HG02938 (cell line): ENCODE data around the gene DGKI.
"Not testable (repeated sequence)": the region's sequence is repeated elsewhere in the genome, so short reads cannot be mapped to it uniquely, and the experiment has no call there.

ENCODE experiments used
- ATAC-seq: cut with Tn5 transposase; IDR thresholded peaks from one replicate; pipeline ENCODE4 v1.9.1; 2021; ENCODE audit warnings: mild to moderate bottlenecking, moderate library complexity; ENCODE audit not compliant: unreplicated experiment

DGKI gene

DNA sequence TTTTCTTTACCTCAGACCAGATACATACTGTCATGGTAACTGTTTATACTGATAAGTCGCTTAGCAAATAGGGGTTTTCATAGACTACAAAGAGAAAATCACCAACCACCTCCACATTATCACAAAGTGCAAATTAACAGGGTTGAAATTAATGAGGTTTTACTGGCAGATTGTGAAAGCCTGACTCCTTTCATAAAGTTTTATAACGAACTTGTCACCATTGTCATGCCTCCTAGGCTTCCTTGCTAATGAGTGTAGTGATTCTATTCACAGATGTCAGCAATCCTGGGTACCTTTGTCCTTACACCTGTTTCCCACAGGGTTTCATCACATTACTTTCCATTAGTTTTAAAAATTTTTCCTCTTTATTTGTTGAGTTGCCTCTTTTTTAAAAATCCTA lies 361.0 kb downstream of the DGKI start:
- ATAC-seq: no peak

DNA sequence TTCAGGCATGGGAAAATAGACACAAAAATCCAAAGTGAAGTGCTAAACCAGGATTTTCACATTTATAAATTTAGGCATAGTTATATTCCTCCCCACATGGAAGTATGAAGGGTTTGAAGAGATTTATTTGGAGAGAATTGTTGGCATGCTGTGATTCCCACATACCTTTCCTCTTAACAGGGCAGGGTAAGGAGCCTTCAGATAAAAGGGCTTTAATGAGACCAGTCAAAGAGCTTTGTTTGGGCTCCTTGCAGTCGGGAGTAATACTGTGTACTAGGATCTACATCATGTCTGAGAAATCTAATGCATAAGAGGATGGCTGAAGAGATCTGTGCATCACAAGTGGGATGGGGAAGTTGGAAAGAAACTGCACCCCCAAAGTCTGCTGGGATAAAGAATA lies 362.4 kb downstream of the DGKI start:
- no peak for ATAC-seq

DNA sequence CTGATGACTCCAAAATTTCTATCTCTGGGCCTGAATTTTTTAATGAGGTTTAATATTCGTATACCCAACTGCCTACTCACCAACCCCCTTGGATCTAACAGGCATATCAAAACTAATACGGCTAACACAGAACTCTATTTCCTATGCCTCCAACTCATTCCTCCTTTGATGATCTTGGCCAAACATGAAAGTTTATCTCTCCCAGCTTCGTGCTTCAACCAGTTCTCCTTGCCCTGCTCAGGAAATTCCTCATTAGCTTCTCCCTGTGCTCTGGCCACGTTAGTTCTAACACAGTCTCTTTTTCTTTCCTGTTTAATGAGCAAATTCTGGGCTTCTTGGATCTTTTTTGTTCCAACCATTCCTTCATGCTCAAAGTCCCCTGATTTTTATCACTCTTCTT lies 364.3 kb downstream of the DGKI start:
- no peak for ATAC-seq

GRCh38 chr7:137480824-137481365 lies 365.9 kb downstream of the DGKI start:
- no peak for ATAC-seq

DNA sequence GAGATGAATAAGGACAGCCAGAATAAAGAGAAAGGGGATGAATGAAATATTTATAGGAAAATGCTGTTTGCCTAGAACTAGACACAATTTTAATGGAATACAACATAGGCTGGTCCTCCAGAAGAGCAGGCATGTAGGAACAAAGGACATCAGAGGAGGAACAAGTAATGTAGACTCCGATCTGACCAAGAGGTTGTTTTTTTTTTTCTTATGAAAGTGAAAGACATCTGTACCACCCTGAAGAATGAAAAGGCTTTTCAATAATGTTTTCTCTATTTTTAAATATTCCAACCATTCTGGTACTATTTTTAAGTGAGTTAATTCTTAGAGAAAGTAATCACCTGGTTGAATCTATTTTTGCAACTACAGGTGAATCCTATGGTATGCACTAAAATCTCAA lies 366.4 kb downstream of the DGKI start:
- ATAC-seq: no peak

DNA sequence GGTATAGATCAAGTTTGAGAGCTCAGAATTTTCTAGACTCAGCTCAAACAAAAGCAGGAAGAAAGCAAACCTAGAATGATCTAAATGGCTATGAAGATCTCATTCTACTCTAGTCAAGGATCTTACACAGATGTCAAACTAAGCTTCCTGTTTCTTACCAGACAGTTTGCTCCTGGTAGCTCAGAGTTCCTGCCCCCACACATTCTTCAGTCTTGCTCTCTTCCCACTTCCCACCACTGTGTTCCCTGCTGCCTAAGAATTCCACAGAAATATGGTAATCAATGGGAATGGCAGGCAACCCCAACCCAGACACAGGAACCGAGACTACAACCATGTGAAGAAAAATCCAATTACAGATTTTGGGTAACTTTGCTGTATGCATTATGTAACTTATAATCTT lies 369.8 kb downstream of the DGKI start:
- ATAC-seq: no peak

- ATAC-seq: no peak
Measured at GRCh38 chr7:137475966-137476365, 370.8 kb downstream of the DGKI start.

DNA sequence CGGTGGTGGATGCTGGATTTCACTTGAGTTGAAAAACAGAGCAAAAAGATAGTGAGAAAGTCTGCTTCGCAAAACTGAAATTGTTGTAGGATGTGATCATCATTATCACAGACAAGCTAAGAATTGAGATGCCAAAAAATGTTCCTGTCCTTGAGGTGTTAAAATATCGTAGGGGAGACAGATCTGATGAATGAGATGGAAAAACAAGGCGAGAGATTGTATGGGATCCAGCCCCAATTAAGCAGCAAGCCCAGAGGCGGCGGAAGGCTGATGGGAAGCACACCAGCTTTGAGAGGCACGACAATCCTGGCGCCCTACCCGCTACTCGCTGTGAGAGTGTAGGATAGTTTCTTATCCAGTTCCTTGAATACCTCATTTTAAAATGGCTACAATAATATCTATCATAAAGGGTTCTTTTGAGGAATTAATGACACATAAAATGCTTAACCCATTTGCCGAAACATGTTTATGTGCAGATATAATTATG lies 372.2 kb downstream of the DGKI start:
- ATAC-seq: no peak

GRCh38 chr7:137471128-137471527 lies 375.6 kb downstream of the DGKI start:
- no peak for ATAC-seq

DNA sequence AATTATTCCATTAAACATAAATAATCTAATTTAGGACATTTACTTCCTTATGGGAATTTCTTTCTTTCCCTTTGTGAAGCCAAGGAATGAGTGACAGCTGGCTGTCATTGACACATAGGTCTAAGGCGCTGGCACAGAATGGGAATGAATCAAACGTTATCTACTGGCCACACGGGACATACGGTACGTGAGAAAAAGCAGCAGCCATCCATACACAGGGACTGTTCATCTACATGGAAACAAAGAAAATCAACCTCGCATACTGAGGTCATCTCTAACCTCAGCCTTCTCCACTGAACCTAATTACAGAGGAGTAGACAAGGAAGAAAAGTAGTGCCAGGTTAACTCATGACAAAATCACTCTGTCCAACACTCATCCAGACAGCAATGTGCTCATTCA lies 376.9 kb downstream of the DGKI start:
- no peak for ATAC-seq

DNA sequence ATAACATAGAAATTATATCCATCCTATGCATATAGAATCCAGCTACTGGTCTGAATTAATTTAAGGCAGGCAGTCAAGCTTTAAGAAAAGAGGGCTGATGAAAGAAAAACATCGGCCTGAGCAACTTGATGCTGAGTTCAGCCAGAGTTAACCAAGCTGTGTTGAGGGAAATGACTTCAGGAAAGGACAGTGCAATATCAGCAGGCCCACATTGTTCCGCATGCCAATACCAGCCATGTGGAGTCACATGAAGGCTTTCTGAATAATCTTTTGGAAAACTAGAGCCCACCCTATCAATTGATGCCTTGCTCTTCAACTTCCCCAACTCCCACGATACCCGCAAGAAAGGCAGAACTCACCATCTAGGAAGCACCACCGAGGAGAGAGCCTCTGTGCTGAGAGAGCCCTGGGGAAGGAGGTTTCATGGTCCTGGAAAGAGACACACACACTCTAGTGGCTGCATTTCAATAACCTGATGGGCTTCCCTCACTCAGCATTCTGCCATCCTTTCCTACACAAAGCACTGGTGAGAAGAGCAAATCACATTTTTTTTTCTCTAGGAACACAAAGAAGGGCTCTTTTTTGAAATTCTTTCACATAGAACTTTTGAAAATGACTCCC lies 377.5 kb downstream of the DGKI start:
- ATAC-seq: no peak

DNA sequence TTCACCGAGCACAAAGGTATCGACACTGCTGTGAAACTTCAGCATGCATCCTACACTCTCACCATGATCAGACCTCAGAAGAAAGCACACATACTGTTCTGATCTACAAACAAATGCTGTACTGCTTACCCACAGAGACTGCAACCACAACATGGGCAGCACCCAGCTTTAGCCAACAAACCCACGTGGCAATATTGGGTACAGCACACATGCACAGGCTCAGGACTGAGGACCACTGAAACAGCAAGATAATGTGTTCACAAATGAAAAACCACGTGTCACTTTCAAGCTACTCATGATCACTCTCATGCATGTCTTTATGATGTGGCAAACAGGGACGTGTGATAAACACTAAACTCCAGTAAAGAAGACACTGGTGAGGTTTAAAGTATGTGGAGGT lies 383.9 kb downstream of the DGKI start:
- ATAC-seq: no peak

DNA sequence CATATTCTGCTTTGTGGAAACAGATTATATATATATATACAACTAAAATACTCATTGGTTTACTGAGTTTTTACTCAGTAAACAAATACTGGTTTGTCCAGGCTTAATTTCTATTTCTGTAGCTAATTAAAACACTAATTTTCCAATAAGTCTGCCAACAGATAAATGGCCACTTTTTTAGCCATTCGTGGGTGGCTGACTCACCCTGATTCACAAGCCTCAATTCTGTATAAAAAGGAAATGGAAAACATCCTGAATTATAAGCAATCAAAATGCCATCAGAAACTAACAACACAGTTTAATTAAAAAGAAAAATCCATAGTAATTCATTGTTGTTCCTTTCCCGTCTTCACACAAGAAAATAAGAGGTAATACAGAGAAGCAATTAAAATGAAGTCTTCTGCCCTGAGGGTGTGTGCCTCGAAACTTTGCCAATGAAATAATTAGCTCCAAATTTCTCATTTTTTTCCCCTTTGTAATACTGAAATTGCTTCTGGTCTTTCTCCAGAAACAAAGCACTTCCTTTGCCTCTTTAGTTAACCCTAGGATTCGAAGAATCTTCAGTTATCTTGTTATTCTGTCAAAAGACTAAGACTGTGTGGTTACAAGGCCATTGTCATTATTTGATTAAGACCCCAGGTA lies 384.6 kb downstream of the DGKI start:
- no peak for ATAC-seq

DNA sequence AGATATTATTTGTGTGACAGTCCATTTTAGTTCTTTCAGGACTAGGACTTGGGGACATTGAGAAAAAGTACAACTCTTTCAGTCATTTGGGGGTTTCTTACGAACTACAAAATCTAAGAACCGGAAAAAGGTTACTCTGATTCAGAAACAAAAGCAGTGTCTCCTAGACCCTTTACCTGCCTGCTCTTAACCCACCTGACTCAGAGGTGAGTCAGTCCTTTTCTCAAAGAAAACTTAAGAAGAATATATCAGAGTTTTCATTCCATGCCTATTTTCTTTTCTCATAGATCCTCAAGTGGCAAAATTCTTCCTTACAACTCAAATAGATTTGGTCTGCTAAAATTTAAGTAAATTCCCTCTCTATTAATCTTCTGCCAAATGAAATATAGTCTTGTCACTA lies 388.4 kb downstream of the DGKI start:
- no peak for ATAC-seq

DNA sequence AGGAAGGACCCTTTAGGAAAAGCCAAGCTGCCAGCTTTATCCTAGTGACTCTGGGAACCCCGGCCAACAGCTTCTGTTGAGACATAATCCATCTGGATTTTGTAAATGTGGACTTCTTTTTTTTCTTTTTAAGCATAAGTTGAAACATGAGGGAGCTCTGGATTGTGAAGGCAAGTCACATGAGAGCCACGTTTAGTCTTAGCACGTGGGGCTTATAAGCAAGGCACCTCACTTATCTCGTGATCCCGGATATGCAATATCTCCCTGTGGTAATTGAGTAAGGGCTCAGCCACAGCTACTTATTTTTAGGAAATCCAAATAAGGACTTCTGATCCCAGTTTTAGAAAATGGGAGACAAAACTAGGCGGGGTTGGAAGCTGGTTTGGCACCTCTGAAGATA lies 392.0 kb downstream of the DGKI start:
- ATAC-seq: no peak

GRCh38 chr7:137454246-137454724 lies 392.5 kb downstream of the DGKI start:
- peak; percentile 83 for ATAC-seq

GRCh38 chr7:137453356-137453755 lies 393.4 kb downstream of the DGKI start:
- no peak for ATAC-seq

GRCh38 chr7:137449016-137449415 lies 397.8 kb downstream of the DGKI start:
- ATAC-seq: no peak

DNA sequence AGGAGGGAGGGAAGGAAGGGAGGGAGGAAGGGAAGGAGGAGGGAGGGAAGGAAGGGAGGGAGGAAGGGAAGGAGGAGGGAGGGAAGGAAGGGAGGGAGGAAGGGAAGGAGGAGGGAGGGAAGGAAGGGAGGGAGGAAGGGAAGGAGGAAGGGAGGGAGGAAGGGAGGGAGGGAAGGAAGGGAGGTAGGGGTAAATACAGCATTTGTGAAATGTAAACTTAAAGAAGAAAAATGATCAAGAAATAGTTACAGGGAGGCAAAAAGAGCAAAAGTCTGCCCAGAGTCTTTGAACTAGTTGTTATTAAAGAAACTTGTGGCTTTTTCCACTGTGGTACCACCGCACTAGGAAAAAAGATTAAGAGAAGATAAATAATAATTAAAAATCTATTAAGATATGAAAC lies 398.2 kb downstream of the DGKI start:
- not testable (repeated sequence) for ATAC-seq

- no peak for ATAC-seq
Measured at GRCh38 chr7:137446025-137446424, 400.7 kb downstream of the DGKI start.

- no peak for ATAC-seq
Measured at GRCh38 chr7:137445268-137445667, 401.5 kb downstream of the DGKI start.

DNA sequence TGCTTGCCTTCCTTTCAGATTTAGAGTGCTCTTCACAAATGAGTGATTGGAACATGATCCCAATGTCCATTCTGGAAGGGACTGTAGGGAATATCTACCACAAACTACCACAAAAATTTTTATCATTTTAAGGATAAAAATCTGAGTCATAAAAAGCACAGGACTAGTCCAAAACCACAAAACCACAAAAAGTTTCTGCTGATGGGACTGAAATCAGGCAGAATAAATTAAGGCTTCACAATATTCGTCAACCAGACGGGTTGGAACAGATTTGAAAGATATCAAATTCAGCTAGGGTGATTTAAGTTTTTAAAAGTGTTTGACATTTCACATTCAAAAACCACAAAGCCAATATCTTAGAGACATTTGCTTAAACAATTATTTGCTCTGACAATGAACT lies 403.2 kb downstream of the DGKI start:
- ATAC-seq: no peak
